ENCODE results near the gene RBMS3.

The RBMS3 gene

DNA sequence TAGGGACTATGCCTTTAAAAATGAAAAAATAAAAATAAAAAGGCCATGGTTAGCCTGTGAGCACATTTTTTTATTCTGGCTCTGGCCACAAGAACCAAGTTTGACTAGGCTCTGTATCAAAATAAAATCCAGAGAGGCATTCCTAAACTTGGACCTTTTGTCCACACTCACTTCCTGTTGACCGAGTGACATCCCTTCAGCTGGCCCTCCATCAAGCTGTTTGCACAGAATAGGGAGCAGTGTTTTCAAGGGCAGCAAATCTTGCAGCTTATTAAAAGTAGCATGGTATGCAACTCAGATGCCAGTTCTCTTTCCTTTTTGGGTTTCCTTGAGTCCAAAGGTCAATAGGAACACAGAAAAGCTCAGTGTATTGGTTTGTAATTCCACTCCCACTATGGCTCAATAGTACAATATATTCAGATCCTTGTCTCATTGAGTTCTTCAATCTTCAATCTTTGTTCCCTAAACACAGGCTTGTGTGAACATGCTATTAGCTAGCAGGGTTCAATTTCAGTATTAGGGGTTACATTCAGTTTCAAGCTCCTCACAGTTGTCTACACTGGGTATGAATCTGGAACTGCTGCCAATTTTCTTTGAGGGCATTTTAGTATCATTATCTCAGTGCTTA lies 244.5 kb downstream of the RBMS3 start:
- DNase-seq (ENCODE audit: low spot score): no peak

DNA sequence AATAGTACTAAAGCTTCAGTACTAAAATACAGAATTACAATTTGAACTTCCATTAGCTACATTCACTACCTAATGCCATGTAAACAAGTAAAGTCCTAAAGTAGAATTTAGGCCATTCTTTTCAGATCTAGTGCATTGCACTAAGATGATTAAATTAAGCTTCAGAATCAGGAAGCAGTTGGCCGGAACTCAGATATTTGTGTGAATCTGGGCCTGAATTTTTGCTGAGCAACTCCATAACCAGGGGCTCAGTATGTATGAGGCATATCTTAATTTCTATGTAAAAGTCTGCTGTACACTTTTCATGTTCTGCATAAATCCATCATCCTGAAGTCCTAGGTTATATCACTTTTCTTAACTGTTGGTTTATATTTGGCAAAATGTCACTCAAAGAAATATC lies 246.4 kb downstream of the RBMS3 start:
- DNase-seq (ENCODE audit: low spot score): no peak

DNA sequence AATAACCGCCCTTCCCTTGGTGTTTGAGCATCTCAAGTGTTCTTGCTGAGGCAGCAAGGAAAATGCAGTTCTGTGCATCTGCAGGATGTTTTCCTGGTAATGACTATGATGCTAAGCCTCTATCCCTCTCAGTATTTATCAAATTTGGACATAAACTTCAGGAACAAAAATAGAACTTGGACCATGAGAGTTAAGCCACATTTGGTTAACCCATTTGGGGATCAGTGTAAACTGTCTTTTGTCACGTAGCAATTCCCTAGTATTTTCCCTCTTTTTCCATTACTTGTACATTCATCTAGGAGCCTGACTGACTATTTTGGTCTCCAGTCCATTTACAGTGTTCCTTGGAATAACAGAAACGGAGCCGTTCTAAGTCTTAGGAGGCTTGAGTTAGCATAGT lies 250.8 kb downstream of the RBMS3 start:
- DNase-seq (ENCODE audit: low spot score): no peak

DNA sequence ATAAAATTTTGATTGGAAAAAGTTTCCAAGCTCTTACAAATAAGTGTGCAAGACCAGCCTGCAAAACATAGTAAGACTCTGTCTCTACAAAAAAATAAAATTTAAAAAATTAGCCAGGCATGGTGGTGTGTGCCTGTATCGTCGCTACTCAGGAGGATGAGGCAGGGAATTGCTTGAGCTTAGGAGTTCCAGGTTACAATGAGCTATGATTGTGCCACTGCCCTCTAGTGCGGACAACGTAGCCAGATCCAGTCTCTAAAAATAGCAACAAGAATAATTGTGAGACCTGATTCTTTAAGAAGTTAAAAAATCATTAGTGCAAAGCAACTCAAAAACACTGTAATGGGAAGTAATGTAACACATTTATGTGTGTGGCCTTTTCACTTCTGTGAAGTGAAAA lies 251.6 kb downstream of the RBMS3 start:
- no peak for DNase-seq (ENCODE audit: low spot score)

DNA sequence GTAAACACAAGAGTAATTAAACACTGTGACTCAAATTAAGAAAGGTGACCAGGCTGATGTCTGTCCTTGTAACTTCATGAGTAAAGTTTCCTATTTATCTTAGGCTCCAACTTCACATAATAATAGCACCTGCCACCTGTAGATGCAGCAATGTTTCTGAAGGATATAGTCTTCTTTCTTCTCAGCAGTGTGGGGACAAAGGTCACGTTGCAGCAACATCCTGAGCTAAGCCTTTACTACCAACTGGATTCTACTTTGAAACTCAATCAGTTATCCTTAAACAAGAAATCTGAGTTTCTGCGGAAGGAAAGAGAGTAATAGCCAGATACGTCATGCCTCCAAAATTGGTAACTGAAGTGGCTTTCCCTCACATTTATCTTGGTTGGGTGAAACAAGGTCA lies 253.1 kb downstream of the RBMS3 start:
- no peak for DNase-seq (ENCODE audit: low spot score)

DNA sequence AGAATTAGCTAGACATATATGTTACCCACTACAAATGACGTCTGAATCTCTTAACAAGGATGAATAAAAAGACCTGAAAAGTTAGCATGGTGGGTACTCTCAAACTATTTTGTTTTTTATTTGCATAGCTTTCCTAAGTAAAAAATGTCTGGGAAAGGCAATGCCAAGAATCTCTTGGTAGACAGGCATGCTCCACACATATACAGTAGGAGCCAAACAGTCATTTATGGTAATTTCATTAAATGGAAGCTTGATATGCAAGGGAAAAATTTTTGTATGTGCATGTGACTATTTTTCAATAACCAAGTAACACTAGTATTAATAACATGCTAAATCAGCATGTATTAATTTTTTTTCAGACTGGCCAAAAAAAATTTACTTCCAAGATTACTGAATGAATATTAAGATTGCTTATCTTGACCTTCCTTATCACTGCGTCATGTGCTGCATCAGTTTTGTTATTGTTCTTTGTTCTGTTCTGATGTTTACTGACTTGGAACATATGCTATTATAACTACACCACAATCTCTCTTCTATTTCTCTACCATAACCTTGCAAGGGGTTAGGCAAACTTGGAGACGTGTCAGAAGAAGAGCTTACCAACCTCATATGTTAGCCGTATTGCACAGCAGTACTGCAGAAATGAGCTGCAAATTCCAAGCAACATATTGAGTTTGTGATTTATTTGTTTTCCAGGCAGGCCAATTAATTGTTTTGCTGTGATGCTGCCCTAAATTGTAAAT lies 255.3 kb downstream of the RBMS3 start:
- no peak for DNase-seq (ENCODE audit: low spot score)

DNA sequence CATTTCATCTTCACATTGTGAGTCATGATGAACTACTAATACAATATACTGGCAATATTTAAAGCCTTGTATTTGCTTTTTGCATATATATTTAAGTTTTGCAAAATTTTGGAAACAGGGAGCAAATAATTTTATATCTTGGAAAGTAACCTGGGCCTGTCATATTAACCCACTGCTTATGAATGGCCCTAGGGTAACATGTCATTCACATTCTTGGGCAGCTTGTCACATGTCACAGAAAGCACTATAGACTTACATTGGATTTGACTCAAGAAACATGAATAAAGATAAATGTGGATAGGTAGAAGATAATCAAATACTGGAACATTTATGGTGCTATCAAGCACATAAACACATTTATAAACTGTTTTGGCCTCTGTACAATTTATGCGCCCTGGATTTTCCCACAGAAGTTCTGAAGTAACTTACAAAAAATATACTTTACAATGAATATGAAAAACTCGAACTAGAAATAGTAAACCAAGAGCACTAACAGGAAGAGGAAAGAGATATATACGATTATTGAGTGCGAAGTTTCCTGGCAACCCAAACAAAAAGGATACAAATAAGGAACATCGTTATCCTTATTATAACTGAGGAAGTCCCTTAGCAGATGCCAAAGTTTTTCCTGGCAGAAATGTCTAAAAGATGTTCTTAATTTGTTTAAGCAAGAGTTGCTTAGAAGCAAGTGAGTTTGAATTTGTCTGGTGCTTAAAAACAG lies 257.2 kb downstream of the RBMS3 start:
- no peak for DNase-seq (ENCODE audit: low spot score)

DNA sequence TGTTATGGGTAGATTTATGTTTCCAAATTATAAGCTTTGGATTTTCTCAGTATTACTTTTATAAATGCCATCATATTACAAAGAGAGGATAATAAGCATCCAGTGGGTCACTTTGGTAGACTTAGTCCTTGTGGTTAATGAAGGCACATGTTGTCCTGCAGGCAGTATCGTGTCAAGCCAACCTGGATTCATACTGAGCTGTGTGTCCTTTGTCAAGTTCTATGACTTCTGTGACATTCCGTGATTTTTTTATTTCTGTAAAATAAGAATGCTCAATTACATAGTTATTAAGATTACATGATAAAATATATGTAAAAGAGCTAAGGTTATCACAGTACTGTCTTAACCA lies 257.7 kb downstream of the RBMS3 start:
- no peak for DNase-seq (ENCODE audit: low spot score)

DNA sequence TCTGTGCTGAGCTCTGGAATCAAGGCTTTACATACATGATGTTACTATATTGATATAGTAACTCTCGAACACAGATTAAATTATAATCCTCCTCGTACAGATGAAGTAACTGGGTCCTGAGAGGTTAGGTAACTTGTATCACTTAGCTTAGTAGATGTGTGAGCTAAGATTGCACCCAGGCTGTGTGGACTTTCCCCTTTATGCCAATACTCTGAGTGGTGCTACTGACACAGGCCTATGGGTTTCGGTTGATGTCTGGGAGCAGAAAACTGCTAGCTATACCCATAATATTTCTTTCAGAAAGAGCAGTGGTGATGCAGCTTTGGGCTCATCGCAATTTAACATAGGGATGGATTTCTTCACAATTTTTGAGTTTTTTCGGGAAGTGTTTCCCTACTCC lies 259.7 kb downstream of the RBMS3 start:
- no peak for DNase-seq (ENCODE audit: low spot score)

DNA sequence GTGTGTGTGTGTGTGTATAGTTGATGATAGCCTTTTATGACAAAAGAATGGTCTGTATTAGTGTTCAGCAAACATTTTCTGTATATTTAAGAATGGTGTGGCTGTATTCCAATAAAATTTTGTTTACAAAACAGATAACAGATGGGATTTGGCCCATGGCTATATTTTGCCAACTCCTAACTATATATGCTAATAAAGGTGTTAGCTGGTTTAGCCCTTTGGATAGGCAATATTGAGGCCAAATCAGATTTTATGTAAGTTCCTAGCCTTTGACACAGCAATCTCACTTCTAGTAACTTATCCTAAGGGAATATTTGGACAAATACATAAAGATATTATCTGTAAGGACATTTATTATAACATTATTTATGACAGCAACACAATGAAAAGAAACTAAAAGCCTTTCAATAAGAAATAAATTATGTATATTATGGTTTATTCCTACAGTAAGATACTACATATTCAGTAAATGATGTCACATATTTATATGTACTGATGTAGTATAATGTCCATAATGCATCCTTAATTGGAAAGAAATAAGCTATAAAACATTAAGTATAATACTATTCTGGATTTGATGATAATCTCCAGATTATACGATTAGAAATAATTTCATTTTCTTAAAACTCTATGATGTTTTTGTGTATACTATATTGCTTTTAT lies 264.0 kb downstream of the RBMS3 start:
- DNase-seq (ENCODE audit: low spot score): no peak

DNA sequence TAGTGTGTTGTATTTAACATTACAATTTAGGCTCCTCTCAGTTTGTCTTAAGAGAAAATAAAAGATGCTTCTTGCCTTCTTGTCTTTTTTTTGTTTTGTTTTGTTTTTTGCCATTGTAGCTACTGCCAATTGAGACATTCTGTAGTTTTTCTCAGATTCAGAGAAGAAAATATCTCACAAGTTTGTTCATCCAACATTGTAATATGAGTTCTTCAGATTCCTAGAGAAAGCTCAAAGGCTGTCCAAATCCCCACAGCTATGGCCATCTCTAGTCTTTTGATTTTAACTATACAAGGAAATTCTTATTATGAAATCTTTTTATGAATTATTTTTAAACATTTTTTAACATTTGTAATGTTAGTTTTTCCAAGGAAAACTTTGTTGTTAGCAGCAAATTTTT lies 264.7 kb downstream of the RBMS3 start:
- DNase-seq (ENCODE audit: low spot score): no peak

DNA sequence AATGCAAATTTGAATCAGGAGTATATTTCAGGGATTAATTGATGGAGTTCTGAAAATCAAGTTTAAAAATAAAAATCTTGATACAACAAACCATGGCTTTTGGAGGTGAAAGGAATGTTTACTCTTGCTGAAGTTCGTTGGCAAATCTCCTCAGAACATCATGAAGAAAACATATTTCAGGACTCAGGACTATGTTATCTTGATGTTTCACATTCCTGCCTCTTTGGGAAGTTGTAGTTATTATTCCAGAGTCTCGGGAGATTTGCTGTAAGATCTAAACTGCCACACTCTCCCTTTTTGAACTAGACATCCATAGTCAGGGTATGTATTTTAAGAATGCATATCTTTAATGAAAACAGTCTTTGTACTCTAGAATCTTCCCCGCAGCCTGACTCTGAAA lies 271.2 kb downstream of the RBMS3 start:
- no peak for DNase-seq (ENCODE audit: low spot score)

DNA sequence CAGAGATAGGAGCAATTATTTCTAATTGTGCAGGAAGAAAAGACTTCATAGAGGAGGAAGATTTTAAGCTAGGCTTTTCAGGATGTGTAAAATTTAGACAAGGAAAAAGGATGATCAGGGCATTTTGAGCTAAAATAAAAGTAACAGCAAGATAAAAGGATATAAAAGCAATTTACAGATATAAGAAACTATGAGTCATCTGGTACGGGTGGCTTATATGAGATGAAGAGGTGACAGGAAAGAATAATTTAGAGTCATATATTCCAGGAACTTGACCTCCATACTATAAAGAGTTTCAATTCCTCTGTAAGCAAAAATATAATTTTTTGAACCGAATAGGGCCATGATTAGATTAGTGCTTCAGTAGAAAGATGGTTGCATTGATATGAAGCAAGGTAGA lies 273.7 kb downstream of the RBMS3 start:
- no peak for DNase-seq (ENCODE audit: low spot score)

DNA sequence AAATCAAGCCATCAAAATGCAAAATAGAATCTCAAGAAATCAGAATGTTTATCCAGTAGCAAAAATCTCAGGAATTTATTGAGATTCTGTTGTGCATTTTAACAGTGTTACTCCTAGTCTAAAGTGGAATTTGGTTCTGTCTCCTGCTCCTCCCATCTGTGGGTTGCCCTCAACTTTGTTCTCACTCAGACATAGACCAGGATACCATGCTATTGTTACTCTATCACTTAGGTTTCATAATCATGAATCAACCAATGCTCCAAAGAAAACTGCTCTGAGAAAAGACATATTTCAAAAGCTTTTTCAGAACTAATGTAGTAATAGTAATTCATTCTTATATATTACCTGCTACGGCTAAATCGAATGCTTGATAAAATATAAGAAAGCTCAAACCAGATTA lies 274.7 kb downstream of the RBMS3 start:
- no peak for DNase-seq (ENCODE audit: low spot score)

DNA sequence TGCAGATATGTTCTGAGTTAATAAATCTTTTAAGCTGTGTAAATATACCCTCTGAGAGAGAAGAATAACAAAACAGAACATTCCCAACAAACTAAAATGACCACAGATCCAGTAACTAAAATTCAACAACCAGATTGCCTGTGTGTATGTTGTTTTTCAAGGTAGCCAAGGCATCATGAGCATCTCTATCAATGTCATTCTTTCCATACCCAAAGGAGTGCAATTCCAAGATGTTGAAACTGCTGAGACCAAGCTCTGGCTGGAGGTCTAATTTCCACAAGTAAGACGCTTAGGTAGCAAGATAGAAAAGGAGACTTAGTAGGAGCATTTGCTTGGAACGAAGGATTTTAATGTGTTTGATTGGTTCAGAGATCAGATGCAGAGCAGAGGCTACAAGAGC lies 276.3 kb downstream of the RBMS3 start:
- no peak for DNase-seq (ENCODE audit: low spot score)

DNA sequence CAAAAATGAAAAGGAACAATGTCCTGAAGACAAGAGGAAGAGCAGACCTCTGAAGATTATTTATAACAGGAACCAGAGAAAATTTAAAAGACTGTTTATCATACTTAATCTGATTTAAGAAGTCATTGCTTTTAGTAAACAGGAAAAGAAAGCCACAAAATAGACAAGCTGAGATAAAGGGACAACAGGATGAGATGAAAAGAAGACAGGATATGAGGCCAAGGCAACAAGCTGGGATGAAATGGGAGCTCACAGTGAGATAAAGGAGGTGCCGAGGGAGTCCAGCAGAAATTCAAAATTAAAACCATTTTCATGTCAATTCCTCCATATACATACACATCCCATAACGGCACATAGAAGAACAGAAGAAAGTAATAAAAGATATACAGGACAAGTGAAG lies 277.0 kb downstream of the RBMS3 start:
- no peak for DNase-seq (ENCODE audit: low spot score)

DNA sequence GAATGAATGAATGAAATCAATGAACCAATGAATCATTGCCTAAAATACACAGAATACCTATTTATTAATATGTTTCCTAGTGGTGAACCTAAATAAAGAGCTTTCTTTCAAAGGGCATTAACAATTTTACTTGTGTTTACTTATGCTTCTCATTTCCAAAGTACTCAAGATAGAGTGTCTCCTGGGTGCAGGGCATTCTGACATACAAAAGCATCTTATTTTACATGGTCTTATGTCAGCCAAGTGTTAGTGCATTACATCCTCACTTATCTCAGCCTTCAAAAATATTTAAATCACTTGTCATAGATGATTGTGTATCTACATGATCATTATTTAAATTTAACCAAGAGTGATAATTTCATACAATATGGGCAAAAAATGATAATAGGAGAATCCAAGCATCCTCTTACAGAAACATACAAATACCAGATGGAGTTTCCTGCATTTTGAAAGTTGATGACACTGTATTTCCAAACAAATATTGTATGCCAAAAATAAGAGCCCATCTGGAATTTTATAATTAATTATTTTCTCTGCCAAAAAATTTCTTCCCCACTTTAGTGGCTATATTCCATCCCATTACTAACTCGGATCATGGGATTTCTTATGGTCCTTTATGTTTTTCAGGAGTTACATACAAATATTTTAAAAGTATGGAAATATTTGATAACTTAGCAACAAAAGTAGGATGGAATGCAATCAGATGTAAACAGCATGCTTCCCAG lies 279.0 kb downstream of the RBMS3 start:
- DNase-seq (ENCODE audit: low spot score): no peak

DNA sequence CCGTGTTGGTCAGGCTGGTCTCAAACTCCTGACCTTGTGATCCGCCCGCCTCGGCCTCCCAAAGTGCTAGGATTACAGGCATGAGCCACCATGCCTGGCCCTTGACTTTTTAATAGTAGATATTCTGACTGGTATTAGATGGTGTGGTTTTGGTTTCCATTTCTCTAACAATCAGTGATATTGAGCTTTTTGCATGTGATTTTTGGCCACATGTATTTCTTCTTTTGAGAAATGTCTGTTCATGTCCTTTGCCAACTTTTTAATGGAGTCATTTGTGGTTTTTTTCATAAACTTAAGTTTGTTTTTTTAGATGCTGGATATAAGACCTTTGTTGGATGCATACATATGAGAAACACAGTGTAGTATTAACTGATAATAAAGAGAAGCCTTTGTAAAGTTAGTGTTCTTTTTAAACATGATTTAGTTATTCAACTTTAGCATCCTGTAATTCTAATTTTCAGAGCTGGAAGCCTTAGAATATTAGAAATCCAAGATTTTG lies 280.8 kb downstream of the RBMS3 start:
- DNase-seq (ENCODE audit: low spot score): no peak

DNA sequence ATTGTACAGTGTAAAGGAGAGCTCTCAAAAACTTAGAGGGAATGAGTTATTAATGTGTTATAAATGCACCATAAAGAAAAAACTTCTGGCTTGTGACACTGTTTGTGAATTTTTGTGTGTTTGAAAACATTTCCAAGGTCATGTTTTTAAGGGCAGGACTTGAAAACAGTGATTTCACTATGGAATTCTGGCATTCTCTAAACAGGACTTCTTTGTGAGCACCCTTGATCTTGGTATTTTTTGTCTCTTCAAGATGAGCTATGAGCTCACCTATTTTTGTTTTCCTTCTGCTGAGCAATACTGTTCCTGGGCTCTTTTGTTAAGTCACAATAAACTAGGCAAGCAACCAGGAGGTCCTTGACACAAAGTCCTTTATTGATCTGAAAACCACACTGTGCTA lies 284.4 kb downstream of the RBMS3 start:
- no peak for DNase-seq (ENCODE audit: low spot score)

DNA sequence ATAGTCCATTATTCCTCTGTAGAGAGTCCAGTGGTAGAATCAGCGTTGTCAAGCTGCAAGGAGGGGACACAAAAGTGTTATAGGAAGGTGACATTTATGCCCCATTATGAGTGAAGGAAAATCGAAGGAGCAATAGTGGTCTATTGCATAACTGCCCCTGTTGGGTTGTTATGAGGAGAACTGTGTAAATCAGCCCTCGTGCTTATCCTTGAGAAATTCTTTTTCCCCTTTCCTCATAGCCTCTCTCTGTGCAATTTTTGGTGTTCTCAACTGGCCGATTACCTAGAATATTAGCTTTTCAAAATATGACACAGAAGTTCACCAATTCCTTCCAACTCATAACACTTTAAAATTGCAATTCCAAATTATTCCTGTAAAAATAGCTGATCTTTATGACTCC lies 286.6 kb downstream of the RBMS3 start:
- no peak for DNase-seq (ENCODE audit: low spot score)

DNA sequence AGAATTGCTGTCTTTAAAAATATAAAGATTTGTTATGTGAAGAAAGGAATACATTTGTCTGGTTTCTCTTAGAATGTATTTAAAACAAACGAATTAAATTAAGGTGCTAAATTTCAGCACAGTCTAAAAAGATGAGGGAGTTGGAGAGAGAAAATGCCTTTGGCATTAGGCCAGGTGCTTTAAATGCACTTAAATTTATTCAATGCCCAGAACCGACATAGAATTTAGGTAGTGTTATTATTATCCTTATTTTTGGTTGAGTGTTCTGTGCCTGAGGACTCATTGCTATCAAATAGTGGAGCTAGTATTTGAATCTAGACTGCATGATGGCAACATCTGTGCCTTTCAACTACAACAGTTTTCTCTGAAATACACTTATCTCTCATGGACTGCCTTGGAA lies 287.5 kb downstream of the RBMS3 start:
- no peak for DNase-seq (ENCODE audit: low spot score)

DNA sequence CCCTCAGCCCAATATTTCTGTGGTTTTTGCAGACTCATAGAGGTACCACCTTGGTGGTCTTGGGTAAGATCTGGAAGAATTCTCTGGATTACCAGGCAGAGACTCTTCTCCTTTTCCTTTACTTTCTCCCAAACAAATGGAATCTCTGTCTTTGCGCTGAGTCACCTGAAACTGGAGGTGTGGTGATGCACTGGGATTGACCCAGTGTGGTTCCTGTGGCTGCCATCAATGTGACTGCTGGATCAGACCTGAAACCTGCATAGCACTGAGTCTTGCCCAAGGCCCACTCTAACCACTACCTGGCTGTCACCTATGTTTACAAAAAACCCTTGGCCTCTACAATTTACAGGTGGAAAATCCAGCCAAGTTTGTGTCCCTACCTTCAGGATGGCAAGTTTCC lies 295.3 kb downstream of the RBMS3 start:
- no peak for DNase-seq (ENCODE audit: low spot score)
